B cell (primary cell): Measurements from ENCODE around the gene SERPINB6. TPM values are rescaled to one million over a fixed set of nuclear protein-coding genes. Genes with fewer than 3 reads are reported as not detected.
"Not testable (repeated sequence)": the region's sequence is repeated elsewhere in the genome, so short reads cannot be mapped to it uniquely, and the experiment has no call there.

Experiments used
- ATAC-seq: fragments of 200-7000 bp; cut with Tn5 transposase; one replicate; pipeline ENCODE4 v1.10.0; 2021; ENCODE audit warnings: low read depth, mild to moderate bottlenecking, moderate number of reproducible peaks, moderate library complexity
- CTCF ChIA-PET: fragments of 350-600 bp; sonication (Branson Sonifier 250); formaldehyde crosslinking; loops from one replicate; lab custom pipeline; 2021; ENCODE audit warnings: antibody characterized with exemption, inconsistent platforms; lab: Charles Lee
- POLR2A ChIA-PET: fragments of 350-600 bp; sonication (Branson Sonifier 250); formaldehyde crosslinking; loops from one replicate; lab custom pipeline; 2021; ENCODE audit warnings: antibody characterized with exemption; lab: Charles Lee
- DNase-seq: peaks from one replicate; pipeline ENCODE4 v3.0.0; 2013
- H2AFZ ChIP-seq: 2 replicates; pipeline ENCODE4 v1.6.1; 2012; ENCODE audit warnings: mild to moderate bottlenecking, low read depth, low read length; ENCODE audit not compliant: insufficient read depth, poor library complexity, severe bottlenecking
- H3K27ac ChIP-seq, 2 donors: 1 replicate in 1 of 2; 2 replicates in 1 of 2; pipeline ENCODE4 v1.5.1; 2012 to 2013; ENCODE audit warnings: low read length in 2 of 2, mild to moderate bottlenecking in 2 of 2, moderate library complexity in 1 of 2
- H3K27me3 ChIP-seq, 4 experiments: fragments of 200-600 bp in 1 of 4; sonication (generic) in 1 of 4; replicated peaks in 1 of 4; 1 replicate in 2 of 4; 2 replicates in 2 of 4; pipeline versions ENCODE4 v1.6.1 to v1.7.0; 2013 to 2016; ENCODE audit warnings: low read length in 3 of 4, mild to moderate bottlenecking in 2 of 4, mixed read lengths in 1 of 4, moderate library complexity in 1 of 4; ENCODE audit not compliant: insufficient read depth in 4 of 4, control insufficient read depth in 3 of 4; ENCODE audit errors: control extremely low read depth in 1 of 4
- H3K36me3 ChIP-seq, 2 experiments: replicated peaks in 1 of 2; 1 replicate in 1 of 2; 2 replicates in 1 of 2; pipeline versions ENCODE4 v1.6.1 to v1.7.1; 2013; ENCODE audit warnings: low read length in 1 of 2; ENCODE audit not compliant: insufficient read depth in 2 of 2, control insufficient read depth in 1 of 2; ENCODE audit errors: control extremely low read depth in 1 of 2, extremely low read depth in 1 of 2
- H3K4me1 ChIP-seq, 2 donors: fragments of 200-600 bp in 1 of 2; sonication (generic) in 1 of 2; 1 replicate in 1 of 2; 2 replicates in 1 of 2; pipeline versions ENCODE4 v1.5.1 to v1.6.1; 2013 to 2017; ENCODE audit warnings: low read length in 2 of 2; ENCODE audit not compliant: control insufficient read depth in 2 of 2, insufficient read depth in 2 of 2
- H3K4me2 ChIP-seq: replicated peaks from 2 replicates; pipeline ENCODE3; 2012; ENCODE audit warnings: mild to moderate bottlenecking, low read depth, low read length; ENCODE audit not compliant: poor library complexity, severe bottlenecking
- H3K4me3 ChIP-seq, 5 experiments: fragments of 200-600 bp in 1 of 5; sonication (generic) in 1 of 5; 1 replicate in 3 of 5; 2 replicates in 2 of 5; pipeline versions ENCODE4 v1.5.1 to v1.7.0; 2011 to 2016; ENCODE audit warnings: low read length in 4 of 5, mild to moderate bottlenecking in 4 of 5, low read depth in 2 of 5, control low read depth in 1 of 5, moderate library complexity in 1 of 5; ENCODE audit not compliant: insufficient read depth in 1 of 5; ENCODE audit errors: control extremely low read depth in 1 of 5, extremely low read depth in 1 of 5
- H3K79me2 ChIP-seq: fragments of 200-600 bp; sonication (generic); one replicate; pipeline ENCODE4 v1.6.0; 2016; ENCODE audit warnings: low read length; ENCODE audit not compliant: control insufficient read depth, insufficient read depth
- H3K9ac ChIP-seq: fragments of 200-600 bp; sonication (generic); 2 replicates; pipeline ENCODE4 v1.6.1; 2017; ENCODE audit warnings: mild to moderate bottlenecking, low read length, moderate library complexity
- H3K9me3 ChIP-seq, 3 donors: one replicate each; pipeline versions ENCODE4 v1.6.1 to v1.7.1; 2013; ENCODE audit warnings: low read length in 2 of 3; ENCODE audit not compliant: control insufficient read depth in 2 of 3, insufficient read depth in 1 of 3; ENCODE audit errors: control extremely low read depth in 1 of 3
- H4K20me1 ChIP-seq: 2 replicates; pipeline ENCODE4 v1.6.0; 2012; ENCODE audit warnings: mild to moderate bottlenecking, low read length; ENCODE audit not compliant: insufficient read depth, control insufficient read depth, poor library complexity, severe bottlenecking
- H3K27ac Mint-ChIP-seq: one replicate; pipeline ENCODE4 v1.8.0; 2021; ENCODE audit warnings: mixed read lengths
- H3K27me3 Mint-ChIP-seq: one replicate; pipeline ENCODE4 v1.8.0; 2021; ENCODE audit warnings: mixed read lengths
- H3K4me1 Mint-ChIP-seq: one replicate; pipeline ENCODE4 v1.8.0; 2021; ENCODE audit warnings: mixed read lengths
- H3K4me3 Mint-ChIP-seq: one replicate; pipeline ENCODE4 v1.8.0; 2021; ENCODE audit warnings: mixed read lengths
- H3K9me3 Mint-ChIP-seq: one replicate; pipeline ENCODE4 v1.8.0; 2022; ENCODE audit warnings: mixed read lengths; ENCODE audit not compliant: insufficient read depth
- EZH2 ChIP-seq: IDR thresholded peaks from 2 replicates; pipeline ENCODE4 v1.6.1; 2012; ENCODE audit warnings: borderline replicate concordance, low read depth, mild to moderate bottlenecking, moderate library complexity, low read length; ENCODE audit not compliant: insufficient read depth, poor library complexity, severe bottlenecking
- WGBS: methylation state at CpG from one replicate; pipeline ENCODE4 v1.1.5; 2013; ENCODE audit warnings: missing lambda C conversion rate; ENCODE audit not compliant: insufficient coverage; 5-methylcytosine and 5-hydroxymethylcytosine counted together
- intact Hi-C: fragments of 100-400 bp; cut with micrococcal nuclease; formaldehyde crosslinking; loops from one replicate; pipeline ENCODE4 v1.10.0; 2022
- polyA plus RNA-seq: library from polyadenylated mRNA; depleted of rRNA; stranded (reverse); fragments of >200 nt; gene quantifications from 2 replicates; pipeline ENCODE4 v1.2.3, GENCODE V29; 2012
- total RNA-seq, 2 donors: library from RNA; stranded (reverse); fragments of 120-200 nt in 1 of 2; gene quantifications; 1 replicate in 1 of 2; 2 replicates in 1 of 2; pipeline versions ENCODE4 v1.2.3 to v1.2.4, GENCODE V29; 2013 to 2022
- TF ChIP-seq, protein P1 (sequence below): fragments of 200-600 bp; IDR thresholded peaks from one replicate; pipeline ENCODE4 v1.8.0; 2022; ENCODE audit warnings: antibody characterized with exemption, mild to moderate bottlenecking

Gene SERPINB6
- total and polyA plus RNA-seq, 2 donors (not counting 1 experiment from before 2014, with no cell fraction given): 35.2 to 58.5 TPM

DNA sequence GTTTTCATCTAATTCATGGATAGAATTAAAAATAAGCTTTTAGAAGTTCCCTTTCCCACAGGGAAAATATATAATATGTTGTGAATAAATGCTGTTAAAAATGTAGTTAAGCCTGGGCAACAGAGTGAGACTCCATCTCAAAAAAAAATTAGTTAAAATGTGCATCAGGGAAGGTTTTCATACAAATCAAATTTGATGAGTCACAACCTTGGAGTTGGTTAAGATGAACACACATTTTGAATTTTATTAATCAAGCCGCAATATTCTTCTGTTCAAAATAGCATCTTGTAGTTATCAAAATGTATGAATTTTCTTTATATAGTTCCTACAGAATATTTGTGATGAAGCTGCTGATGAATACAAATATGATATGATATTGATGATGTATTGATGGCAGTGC lies 37.3 kb downstream of the SERPINB6 start:
- Mint-ChIP-seq H3K9me3 (peaks cover 6% of the 10 kb centered on the region), H3K4me3 (no peak overlapping the region), H3K4me1 (peaks cover 34% of the 10 kb centered on the region), H3K27me3 (no peaks in the 10 kb centered on the region), H3K27ac (no peak overlapping the region)
- Histone ChIP-seq H3K9ac (no peak overlapping the region), H2AFZ (no peak overlapping the region), H4K20me1 (no peaks in the 10 kb centered on the region), H3K9me3 (peaks cover 0 to 5% (median 0%) of the 10 kb centered on the region in 3 donors), H3K27ac (no peak overlapping the region), H3K79me2 (no peaks in the 10 kb centered on the region), H3K4me1 (peaks cover 18 to 27% of the 10 kb centered on the region in 2 donors), H3K4me2 (no peak overlapping the region), H3K4me3 (no peak overlapping the region), H3K27me3 (no peaks in the 10 kb centered on the region), H3K36me3 (no peaks in the 10 kb centered on the region)
- POLR2A ChIA-PET: no interaction called here
- intact Hi-C loops: no loop called here
- CTCF ChIA-PET: interaction anchor here (0.8 to 10.3 kb wide), 14 partner anchors 10 to 300 kb away, joined by 3 to 383 read pairs (median 23); partner anchors contain the start of genes SERPINB1 and WRNIP1
- DNase-seq (no peak), ATAC-seq (no peak)
- WGBS: no CpG with 5 or more reads among the region's 1 CpG
- TF ChIP-seq, protein P1, sequence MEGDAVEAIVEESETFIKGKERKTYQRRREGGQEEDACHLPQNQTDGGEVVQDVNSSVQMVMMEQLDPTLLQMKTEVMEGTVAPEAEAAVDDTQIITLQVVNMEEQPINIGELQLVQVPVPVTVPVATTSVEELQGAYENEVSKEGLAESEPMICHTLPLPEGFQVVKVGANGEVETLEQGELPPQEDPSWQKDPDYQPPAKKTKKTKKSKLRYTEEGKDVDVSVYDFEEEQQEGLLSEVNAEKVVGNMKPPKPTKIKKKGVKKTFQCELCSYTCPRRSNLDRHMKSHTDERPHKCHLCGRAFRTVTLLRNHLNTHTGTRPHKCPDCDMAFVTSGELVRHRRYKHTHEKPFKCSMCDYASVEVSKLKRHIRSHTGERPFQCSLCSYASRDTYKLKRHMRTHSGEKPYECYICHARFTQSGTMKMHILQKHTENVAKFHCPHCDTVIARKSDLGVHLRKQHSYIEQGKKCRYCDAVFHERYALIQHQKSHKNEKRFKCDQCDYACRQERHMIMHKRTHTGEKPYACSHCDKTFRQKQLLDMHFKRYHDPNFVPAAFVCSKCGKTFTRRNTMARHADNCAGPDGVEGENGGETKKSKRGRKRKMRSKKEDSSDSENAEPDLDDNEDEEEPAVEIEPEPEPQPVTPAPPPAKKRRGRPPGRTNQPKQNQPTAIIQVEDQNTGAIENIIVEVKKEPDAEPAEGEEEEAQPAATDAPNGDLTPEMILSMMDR: no peak
- TF ChIP-seq EZH2: no peak

- Histone ChIP-seq H3K9me3 (peaks cover 0 to 17% (median 2%) of the 10 kb centered on the region in 3 donors), H3K4me1 (peaks cover 18 to 24% of the 10 kb centered on the region in 2 donors)
- H3K4me2 ChIP-seq, H3K36me3 ChIP-seq, H3K4me3 Mint-ChIP-seq, ATAC-seq, H4K20me1 ChIP-seq, H3K4me3 ChIP-seq, H3K79me2 ChIP-seq, H3K27me3 ChIP-seq, H3K9me3 Mint-ChIP-seq, H3K27ac ChIP-seq, H3K9ac ChIP-seq, H2AFZ ChIP-seq, DNase-seq, H3K27me3 Mint-ChIP-seq, H3K27ac Mint-ChIP-seq: not testable (repeated sequence)
- POLR2A ChIA-PET: interaction anchor here (2.0 kb wide), 1 partner anchor 87 kb away, joined by 6 read pairs; no protein-coding TSS in a partner anchor
- intact Hi-C loops: loop anchor here (1.0 to 2.0 kb wide), 5 partner anchors 22 to 142 kb away; no protein-coding TSS in a partner anchor
- H3K4me1 Mint-ChIP-seq: peaks cover 26% of the 10 kb centered on the region
- CTCF ChIA-PET: interaction anchor here (0.7 to 10.3 kb wide), 29 partner anchors 8 to 298 kb away, joined by 3 to 383 read pairs (median 6); partner anchors contain the start of genes SERPINB1, SERPINB9 and WRNIP1
- WGBS: 92% methylated on average over 2 of the region's 11 CpGs
Measured at GRCh38 chr6:2932911-2933310, 38.5 kb downstream of the SERPINB6 start.
